Adrenal gland (tissue), 5 donors: Measurements from ENCODE around the gene THEM5.
"Not testable (repeated sequence)": the region's sequence is repeated elsewhere in the genome, so short reads cannot be mapped to it uniquely, and the experiment has no call there.

Source experiments
- CTCF ChIP-seq, 6 experiments: fragments of 450-650 bp in 4 of 6; fragments of 200-600 bp in 2 of 6; sonication (generic) in 1 of 6; IDR thresholded peaks; 1 replicate in 5 of 6; 2 replicates in 1 of 6; pipeline versions ENCODE4 v1.5.1 to v1.8.0; 2016 to 2021; ENCODE audit warnings: antibody characterized with exemption in 6 of 6, mild to moderate bottlenecking in 2 of 6, moderate library complexity in 1 of 6
- POLR2A ChIP-seq, 2 donors: fragments of 450-650 bp; IDR thresholded peaks; one replicate each; pipeline ENCODE4 v1.6.1; 2017; ENCODE audit warnings: antibody characterized with exemption in 2 of 2, mild to moderate bottlenecking in 2 of 2, moderate library complexity in 1 of 2
- donor health status: DM: no; HTN: no; CAD: no.

- TF ChIP-seq CTCF, POLR2A (IDR thresholded peaks at IDR 0.05): not testable (repeated sequence)
These were observed 31.4 kb upstream of the THEM5 start for GRCh38 chr1:151884879-151885278.
